GM21447 (cell line): Measurements from ENCODE around the gene PCYOX1L.

Experiments
- ATAC-seq: cut with Tn5 transposase; IDR thresholded peaks from one replicate; pipeline ENCODE4 v1.9.1; 2021; ENCODE audit not compliant: unreplicated experiment

Gene PCYOX1L

GRCh38 chr5:149367249-149367971 is 9.6 kb downstream of the PCYOX1L start:
- no peak for ATAC-seq

DNA sequence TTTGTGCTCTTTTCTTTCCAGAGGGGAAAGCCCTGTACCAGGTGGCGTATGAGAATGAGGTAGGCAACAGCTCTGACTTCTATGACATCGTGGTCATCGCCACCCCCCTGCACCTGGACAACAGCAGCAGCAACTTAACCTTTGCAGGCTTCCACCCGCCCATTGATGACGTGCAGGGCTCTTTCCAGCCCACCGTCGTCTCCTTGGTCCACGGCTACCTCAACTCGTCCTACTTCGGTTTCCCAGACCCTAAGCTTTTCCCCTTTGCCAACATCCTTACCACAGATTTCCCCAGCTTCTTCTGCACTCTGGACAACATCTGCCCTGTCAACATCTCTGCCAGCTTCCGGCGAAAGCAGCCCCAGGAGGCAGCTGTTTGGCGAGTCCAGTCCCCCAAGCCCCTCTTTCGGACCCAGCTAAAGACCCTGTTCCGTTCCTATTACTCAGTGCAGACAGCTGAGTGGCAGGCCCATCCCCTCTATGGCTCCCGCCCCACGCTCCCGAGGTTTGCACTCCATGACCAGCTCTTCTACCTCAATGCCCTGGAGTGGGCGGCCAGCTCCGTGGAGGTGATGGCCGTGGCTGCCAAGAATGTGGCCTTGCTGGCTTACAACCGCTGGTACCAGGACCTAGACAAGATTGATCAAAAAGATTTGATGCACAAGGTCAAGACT is 10.3 kb downstream of the PCYOX1L start:
- ATAC-seq = no peak

DNA sequence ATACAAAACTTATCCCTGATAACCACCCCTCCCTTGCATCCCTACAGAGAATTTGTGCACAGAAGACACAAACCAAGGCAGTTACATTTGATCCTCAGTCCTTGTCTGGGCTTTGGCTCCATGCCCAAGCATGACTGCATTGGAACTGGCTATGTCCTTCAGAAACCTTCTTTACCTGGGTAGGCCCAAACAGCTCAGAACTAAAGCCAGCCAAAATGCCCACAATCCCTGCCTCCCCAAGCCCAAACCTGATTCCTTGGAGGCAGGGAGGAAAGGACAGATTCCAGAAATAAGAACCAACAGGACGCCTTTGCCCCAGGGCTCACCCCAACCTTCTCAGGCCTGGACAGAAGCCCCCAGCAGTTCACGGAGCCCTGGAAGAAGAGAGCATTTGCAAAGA is 13.0 kb downstream of the PCYOX1L start:
- no peak for ATAC-seq

DNA sequence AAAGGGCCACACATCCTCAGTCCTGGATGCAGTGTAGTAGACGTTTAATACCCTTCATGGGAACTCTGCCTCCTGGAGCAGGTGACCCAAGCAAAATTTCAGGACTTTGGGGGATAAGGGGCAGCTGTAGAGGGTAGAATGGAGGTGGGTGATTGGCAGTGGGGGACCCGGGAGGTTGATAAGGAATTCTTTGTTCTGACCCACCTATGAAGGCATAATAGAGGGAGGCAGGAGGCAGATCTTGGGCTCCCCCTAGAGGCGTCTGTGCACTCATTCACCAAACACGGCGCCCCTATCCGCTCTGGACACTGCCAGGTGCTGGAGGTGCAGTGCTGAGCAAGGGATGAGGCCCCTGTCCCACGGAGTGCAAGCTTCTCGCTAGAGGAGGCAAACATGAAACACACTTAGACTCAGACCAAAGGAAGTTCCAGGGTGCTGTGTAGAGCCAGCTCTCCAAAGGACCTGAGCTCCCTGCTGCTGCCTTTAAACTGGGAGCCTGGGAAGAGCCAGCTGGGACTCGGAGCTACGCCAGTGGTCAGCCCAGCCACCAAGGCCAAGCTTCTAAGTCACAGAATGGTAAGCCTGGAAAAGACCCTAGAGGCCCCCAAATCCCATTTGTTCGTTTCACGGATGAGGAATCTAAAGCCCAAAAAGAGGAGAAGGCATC is 13.6 kb downstream of the PCYOX1L start:
- peak; percentile 78 for ATAC-seq

DNA sequence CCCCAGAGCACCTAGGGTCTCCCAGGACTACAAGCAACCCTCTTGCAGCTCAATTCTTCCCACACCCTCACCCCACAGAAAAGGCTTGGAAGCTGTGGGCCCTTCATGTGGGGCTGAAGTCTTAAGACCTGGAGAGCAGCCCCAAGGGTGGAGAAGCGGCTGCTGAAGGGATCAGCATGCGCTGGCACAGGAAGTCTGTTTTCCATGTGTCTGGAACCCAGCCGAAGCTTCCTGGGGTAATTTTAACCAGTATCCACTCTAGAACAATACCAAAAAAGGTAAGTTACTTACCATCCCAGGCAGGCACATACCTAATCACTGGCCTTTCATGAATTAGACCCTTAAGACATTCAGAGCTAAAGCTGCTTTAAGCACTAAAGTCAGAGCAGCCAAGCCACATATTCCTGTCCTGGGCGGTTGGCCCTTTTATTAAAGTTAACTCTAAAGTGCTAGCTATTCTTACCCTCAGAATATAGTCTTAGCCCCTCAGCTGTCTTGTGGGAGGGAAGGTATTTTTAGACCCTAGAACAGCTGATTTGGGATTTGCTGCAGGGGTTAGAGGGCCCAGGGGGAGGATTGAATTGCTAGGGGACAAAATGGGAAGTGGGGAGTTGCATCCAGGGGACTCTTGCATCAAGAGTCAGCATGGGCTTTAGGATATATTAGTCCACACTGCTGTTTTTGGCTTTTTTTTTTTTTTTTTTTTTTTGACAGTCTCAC is 14.4 kb downstream of the PCYOX1L start:
- no peak for ATAC-seq

- ATAC-seq = no peak
Observed at GRCh38 chr5:149372932-149373331, 15.1 kb downstream of the PCYOX1L start.

DNA sequence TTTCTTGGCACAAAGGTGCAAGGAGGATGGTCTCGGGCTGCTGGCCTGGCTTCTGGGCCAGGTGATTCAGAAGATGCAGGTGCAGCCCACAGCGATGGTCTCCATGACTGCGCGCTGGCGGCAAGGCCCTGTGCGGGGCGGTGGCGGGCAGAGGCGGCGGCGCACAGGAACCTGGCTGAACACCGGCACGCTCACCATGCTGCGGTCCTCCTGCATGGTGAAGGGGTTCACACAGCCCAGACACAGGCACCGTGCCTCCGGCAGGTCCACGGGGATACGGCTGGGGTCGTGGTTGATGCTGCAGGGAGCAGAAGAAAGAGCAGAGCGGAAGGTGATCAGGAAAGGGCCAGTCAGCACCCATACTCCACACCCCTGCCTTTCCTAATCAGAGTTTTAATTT is 16.5 kb downstream of the PCYOX1L start:
- no peak for ATAC-seq

DNA sequence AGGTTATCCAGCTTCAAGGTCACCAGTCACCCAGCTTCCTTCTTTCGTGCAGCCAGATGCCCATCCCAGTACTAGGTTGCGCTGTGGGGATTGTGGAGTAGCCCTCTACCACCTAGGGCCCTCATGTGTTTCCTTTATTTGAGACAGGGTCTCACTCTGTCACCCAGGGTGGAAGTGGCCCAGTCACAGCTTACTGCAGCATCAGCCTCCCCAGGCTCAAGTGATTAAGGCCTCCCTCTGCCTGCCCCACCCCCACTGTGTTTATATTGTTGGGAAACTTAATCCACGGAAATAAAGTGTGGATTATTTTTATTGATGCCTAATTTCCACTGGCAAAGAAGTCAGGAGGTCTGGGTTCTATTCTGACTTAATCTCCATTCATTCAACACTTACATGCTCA is 17.0 kb downstream of the PCYOX1L start:
- no peak for ATAC-seq

- ATAC-seq = no peak
Observed at GRCh38 chr5:149375434-149375833, 17.6 kb downstream of the PCYOX1L start.

DNA sequence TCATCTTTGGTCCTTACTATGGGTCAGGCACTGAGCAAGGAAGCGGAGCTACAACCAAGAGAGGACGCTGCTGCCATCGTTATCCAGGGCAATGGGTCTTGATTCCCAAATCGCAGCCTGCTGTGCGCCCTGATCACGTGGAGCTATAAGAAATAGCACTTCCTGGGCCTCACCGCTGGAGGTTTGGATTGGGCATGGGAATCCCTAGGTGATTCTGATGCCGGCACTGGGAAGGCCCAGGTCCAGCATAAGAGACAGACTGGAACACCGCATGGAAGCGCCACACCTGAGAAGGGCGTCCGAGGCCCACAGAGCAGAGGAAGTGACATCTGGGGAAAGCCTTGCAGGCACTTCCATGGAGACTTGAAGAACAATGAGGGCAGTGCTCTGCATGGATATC is 18.3 kb downstream of the PCYOX1L start:
- no peak for ATAC-seq

- no peak for ATAC-seq
Observed at GRCh38 chr5:149376711-149377447, 19.0 kb downstream of the PCYOX1L start.

- no peak for ATAC-seq
Observed at GRCh38 chr5:149378241-149378820, 20.5 kb downstream of the PCYOX1L start.

- ATAC-seq = no peak
Observed at GRCh38 chr5:149379177-149379761, 21.4 kb downstream of the PCYOX1L start, which contains the start of gene IL17B. Gene IL17B (minus strand): TSS chr5:149379292. CDS start chr5:149379225, 67 bp downstream.

- ATAC-seq = no peak
Observed at GRCh38 chr5:149379818-149380374, 22.1 kb downstream of the PCYOX1L start.

- ATAC-seq = no peak
Observed at GRCh38 chr5:149380466-149381121, 22.7 kb downstream of the PCYOX1L start.

GRCh38 chr5:149381261-149381985 is 23.6 kb downstream of the PCYOX1L start:
- no peak for ATAC-seq

- peak; percentile 76 for ATAC-seq
Observed at GRCh38 chr5:149381986-149382338, 24.1 kb downstream of the PCYOX1L start.

- no peak for ATAC-seq
Observed at GRCh38 chr5:149382517-149383220, 24.8 kb downstream of the PCYOX1L start.
